Dermis microvascular lymphatic vessel endothelial cell (primary cell): ENCODE measurements around the gene DSTN. TPM values are rescaled to one million over a fixed set of nuclear protein-coding genes. Genes with fewer than 3 reads are reported as not detected.
"Not testable (repeated sequence)": the region's sequence is repeated elsewhere in the genome, so short reads cannot be mapped to it uniquely, and the experiment has no call there.

Experiments
- DNase-seq, 2 donors: peaks; one replicate each; pipeline versions ENCODE4 v3.0.0 to v3.0.0-alpha.2; 2010; ENCODE audit warnings: low read depth in 2 of 2
- total RNA-seq: library from RNA; depleted of rRNA; stranded (reverse); fragments of >200 nt; gene quantifications from 2 replicates; pipeline ENCODE4 v1.2.1, GENCODE V29; 2014

The DSTN gene
- total RNA-seq, 1 donor from 2014 or later, result 110 TPM

GRCh38 chr20:17648791-17649730, 79.2 kb downstream of the DSTN start:
- peak in 1 of 2 donors; percentile 19 for DNase-seq

GRCh38 chr20:17650301-17651128, 80.6 kb downstream of the DSTN start:
- DNase-seq, result peak; percentile 24 to 29

- no peak for DNase-seq
These were observed 81.4 kb downstream of the DSTN start for GRCh38 chr20:17651129-17651759.

- no peak for DNase-seq
These were observed 82.0 kb downstream of the DSTN start for GRCh38 chr20:17651760-17652388.

- DNase-seq, result no peak
These were observed 82.5 kb downstream of the DSTN start for GRCh38 chr20:17652411-17652810.

GRCh38 chr20:17653835-17654648, 84.2 kb downstream of the DSTN start:
- DNase-seq, result no peak

- DNase-seq, result peak; percentile 39 to 66
These were observed 84.9 kb downstream of the DSTN start for GRCh38 chr20:17654649-17655285.

- no peak for DNase-seq
These were observed 85.4 kb downstream of the DSTN start for GRCh38 chr20:17655286-17655651.

GRCh38 chr20:17655865-17656479, 86.1 kb downstream of the DSTN start:
- no peak for DNase-seq

- no peak for DNase-seq
These were observed 87.4 kb downstream of the DSTN start for GRCh38 chr20:17657079-17657825.

- no peak for DNase-seq
These were observed 88.2 kb downstream of the DSTN start for GRCh38 chr20:17657898-17658647.

- no peak for DNase-seq
These were observed 88.7 kb downstream of the DSTN start for GRCh38 chr20:17658648-17658993.

GRCh38 chr20:17659344-17659743, 89.5 kb downstream of the DSTN start:
- DNase-seq, result not testable (repeated sequence)

Other genes with a start within 250 kb of the DSTN start
- gene BFSP1, start 38.7 kb upstream of the DSTN start, total RNA-seq, result 1.7 and 2.0 TPM in 2 replicates
- 41.6 and 61.1 TPM in 2 replicates for gene RRBP1, start 112.2 kb downstream of the DSTN start, total RNA-seq
- not detected in 2 replicates for gene BANF2, start 129.9 kb downstream of the DSTN start, total RNA-seq